B cell (primary cell): Measurements from ENCODE around the gene CEP170. TPM values are rescaled to one million over a fixed set of nuclear protein-coding genes. Genes with fewer than 3 reads are reported as not detected.
"Not testable (repeated sequence)": the region's sequence is repeated elsewhere in the genome, so short reads cannot be mapped to it uniquely, and the experiment has no call there.

Experiments used
- ATAC-seq: fragments of 200-7000 bp; cut with Tn5 transposase; one replicate; pipeline ENCODE4 v1.10.0; 2021; ENCODE audit warnings: low read depth, mild to moderate bottlenecking, moderate number of reproducible peaks, moderate library complexity
- CTCF ChIA-PET: fragments of 350-600 bp; sonication (Branson Sonifier 250); formaldehyde crosslinking; loops from one replicate; lab custom pipeline; 2021; ENCODE audit warnings: antibody characterized with exemption, inconsistent platforms; lab: Charles Lee
- POLR2A ChIA-PET: fragments of 350-600 bp; sonication (Branson Sonifier 250); formaldehyde crosslinking; loops from one replicate; lab custom pipeline; 2021; ENCODE audit warnings: antibody characterized with exemption; lab: Charles Lee
- DNase-seq: peaks from one replicate; pipeline ENCODE4 v3.0.0; 2013
- H2AFZ ChIP-seq: 2 replicates; pipeline ENCODE4 v1.6.1; 2012; ENCODE audit warnings: mild to moderate bottlenecking, low read depth, low read length; ENCODE audit not compliant: insufficient read depth, poor library complexity, severe bottlenecking
- H3K27ac ChIP-seq, 2 donors: 1 replicate in 1 of 2; 2 replicates in 1 of 2; pipeline ENCODE4 v1.5.1; 2012 to 2013; ENCODE audit warnings: low read length in 2 of 2, mild to moderate bottlenecking in 2 of 2, moderate library complexity in 1 of 2
- H3K27me3 ChIP-seq, 4 experiments: fragments of 200-600 bp in 1 of 4; sonication (generic) in 1 of 4; replicated peaks in 1 of 4; 1 replicate in 2 of 4; 2 replicates in 2 of 4; pipeline versions ENCODE4 v1.6.1 to v1.7.0; 2013 to 2016; ENCODE audit warnings: low read length in 3 of 4, mild to moderate bottlenecking in 2 of 4, mixed read lengths in 1 of 4, moderate library complexity in 1 of 4; ENCODE audit not compliant: insufficient read depth in 4 of 4, control insufficient read depth in 3 of 4; ENCODE audit errors: control extremely low read depth in 1 of 4
- H3K36me3 ChIP-seq, 2 experiments: replicated peaks in 1 of 2; 1 replicate in 1 of 2; 2 replicates in 1 of 2; pipeline versions ENCODE4 v1.6.1 to v1.7.1; 2013; ENCODE audit warnings: low read length in 1 of 2; ENCODE audit not compliant: insufficient read depth in 2 of 2, control insufficient read depth in 1 of 2; ENCODE audit errors: control extremely low read depth in 1 of 2, extremely low read depth in 1 of 2
- H3K4me1 ChIP-seq, 2 donors: fragments of 200-600 bp in 1 of 2; sonication (generic) in 1 of 2; 1 replicate in 1 of 2; 2 replicates in 1 of 2; pipeline versions ENCODE4 v1.5.1 to v1.6.1; 2013 to 2017; ENCODE audit warnings: low read length in 2 of 2; ENCODE audit not compliant: control insufficient read depth in 2 of 2, insufficient read depth in 2 of 2
- H3K4me2 ChIP-seq: replicated peaks from 2 replicates; pipeline ENCODE3; 2012; ENCODE audit warnings: mild to moderate bottlenecking, low read depth, low read length; ENCODE audit not compliant: poor library complexity, severe bottlenecking
- H3K4me3 ChIP-seq, 5 experiments: fragments of 200-600 bp in 1 of 5; sonication (generic) in 1 of 5; 1 replicate in 3 of 5; 2 replicates in 2 of 5; pipeline versions ENCODE4 v1.5.1 to v1.7.0; 2011 to 2016; ENCODE audit warnings: low read length in 4 of 5, mild to moderate bottlenecking in 4 of 5, low read depth in 2 of 5, control low read depth in 1 of 5, moderate library complexity in 1 of 5; ENCODE audit not compliant: insufficient read depth in 1 of 5; ENCODE audit errors: control extremely low read depth in 1 of 5, extremely low read depth in 1 of 5
- H3K79me2 ChIP-seq: fragments of 200-600 bp; sonication (generic); one replicate; pipeline ENCODE4 v1.6.0; 2016; ENCODE audit warnings: low read length; ENCODE audit not compliant: control insufficient read depth, insufficient read depth
- H3K9ac ChIP-seq: fragments of 200-600 bp; sonication (generic); 2 replicates; pipeline ENCODE4 v1.6.1; 2017; ENCODE audit warnings: mild to moderate bottlenecking, low read length, moderate library complexity
- H3K9me3 ChIP-seq, 3 donors: one replicate each; pipeline versions ENCODE4 v1.6.1 to v1.7.1; 2013; ENCODE audit warnings: low read length in 2 of 3; ENCODE audit not compliant: control insufficient read depth in 2 of 3, insufficient read depth in 1 of 3; ENCODE audit errors: control extremely low read depth in 1 of 3
- H4K20me1 ChIP-seq: 2 replicates; pipeline ENCODE4 v1.6.0; 2012; ENCODE audit warnings: mild to moderate bottlenecking, low read length; ENCODE audit not compliant: insufficient read depth, control insufficient read depth, poor library complexity, severe bottlenecking
- H3K27ac Mint-ChIP-seq: one replicate; pipeline ENCODE4 v1.8.0; 2021; ENCODE audit warnings: mixed read lengths
- H3K27me3 Mint-ChIP-seq: one replicate; pipeline ENCODE4 v1.8.0; 2021; ENCODE audit warnings: mixed read lengths
- H3K4me1 Mint-ChIP-seq: one replicate; pipeline ENCODE4 v1.8.0; 2021; ENCODE audit warnings: mixed read lengths
- H3K4me3 Mint-ChIP-seq: one replicate; pipeline ENCODE4 v1.8.0; 2021; ENCODE audit warnings: mixed read lengths
- H3K9me3 Mint-ChIP-seq: one replicate; pipeline ENCODE4 v1.8.0; 2022; ENCODE audit warnings: mixed read lengths; ENCODE audit not compliant: insufficient read depth
- WGBS: methylation state at CpG from one replicate; pipeline ENCODE4 v1.1.5; 2013; ENCODE audit warnings: missing lambda C conversion rate; ENCODE audit not compliant: insufficient coverage; 5-methylcytosine and 5-hydroxymethylcytosine counted together
- intact Hi-C: fragments of 100-400 bp; cut with micrococcal nuclease; formaldehyde crosslinking; loops from one replicate; pipeline ENCODE4 v1.10.0; 2022
- polyA plus RNA-seq: library from polyadenylated mRNA; depleted of rRNA; stranded (reverse); fragments of >200 nt; gene quantifications from 2 replicates; pipeline ENCODE4 v1.2.3, GENCODE V29; 2012
- total RNA-seq, 2 donors: library from RNA; stranded (reverse); fragments of 120-200 nt in 1 of 2; gene quantifications; 1 replicate in 1 of 2; 2 replicates in 1 of 2; pipeline versions ENCODE4 v1.2.3 to v1.2.4, GENCODE V29; 2013 to 2022

The CEP170 gene
- total and polyA plus RNA-seq, 2 donors (not counting 1 experiment from before 2014, with no cell fraction given), result 27.3 to 145 TPM

- H3K9me3 Mint-ChIP-seq, H3K9me3 ChIP-seq, H4K20me1 ChIP-seq, H3K27ac Mint-ChIP-seq, H3K27me3 ChIP-seq, H3K27me3 Mint-ChIP-seq, ATAC-seq, H3K4me1 ChIP-seq, H3K27ac ChIP-seq, H3K4me3 ChIP-seq, DNase-seq, H3K4me2 ChIP-seq, H3K4me3 Mint-ChIP-seq, POLR2A ChIA-PET, H3K9ac ChIP-seq, intact Hi-C loops, H3K4me1 Mint-ChIP-seq, H3K79me2 ChIP-seq, CTCF ChIA-PET, H2AFZ ChIP-seq, H3K36me3 ChIP-seq: not testable (repeated sequence)
- WGBS, result no CpG with 5 or more reads among the region's 2 CpGs
Measured at GRCh38 chr1:243173758-243174369, 81.2 kb downstream of the CEP170 start.

- H3K9me3 ChIP-seq, CTCF ChIA-PET, H3K27ac ChIP-seq, POLR2A ChIA-PET, H3K27me3 ChIP-seq, H3K4me3 ChIP-seq, H2AFZ ChIP-seq, H3K9me3 Mint-ChIP-seq, H3K4me1 ChIP-seq, H3K4me1 Mint-ChIP-seq, H3K4me2 ChIP-seq, ATAC-seq, DNase-seq, H3K79me2 ChIP-seq, H3K4me3 Mint-ChIP-seq, intact Hi-C loops, H4K20me1 ChIP-seq, H3K9ac ChIP-seq, H3K36me3 ChIP-seq, H3K27ac Mint-ChIP-seq, H3K27me3 Mint-ChIP-seq: not testable (repeated sequence)
- WGBS, result no CpG with 5 or more reads among the region's 4 CpGs
Measured at GRCh38 chr1:243164911-243165310, 90.2 kb downstream of the CEP170 start.

- H4K20me1 ChIP-seq, POLR2A ChIA-PET, intact Hi-C loops, H3K4me1 ChIP-seq, H3K4me1 Mint-ChIP-seq, H3K79me2 ChIP-seq, H3K4me3 ChIP-seq, CTCF ChIA-PET, H3K4me3 Mint-ChIP-seq, H3K9me3 Mint-ChIP-seq, H2AFZ ChIP-seq, H3K27ac ChIP-seq, H3K27me3 Mint-ChIP-seq, H3K9me3 ChIP-seq, H3K36me3 ChIP-seq, H3K27ac Mint-ChIP-seq, H3K27me3 ChIP-seq, H3K9ac ChIP-seq, ATAC-seq, H3K4me2 ChIP-seq, DNase-seq: not testable (repeated sequence)
- 97% methylated on average over 6 of the region's 7 CpGs for WGBS
Measured at GRCh38 chr1:243150906-243151305, 104.2 kb downstream of the CEP170 start.

- WGBS, result no CpG with 5 or more reads among the region's 4 CpGs
- H3K4me3 Mint-ChIP-seq, H2AFZ ChIP-seq, ATAC-seq, H4K20me1 ChIP-seq, CTCF ChIA-PET, H3K4me3 ChIP-seq, H3K27ac ChIP-seq, intact Hi-C loops, H3K36me3 ChIP-seq, H3K4me1 Mint-ChIP-seq, POLR2A ChIA-PET, H3K79me2 ChIP-seq, H3K9me3 Mint-ChIP-seq, H3K27me3 Mint-ChIP-seq, H3K27ac Mint-ChIP-seq, H3K4me2 ChIP-seq, DNase-seq, H3K9me3 ChIP-seq, H3K27me3 ChIP-seq, H3K4me1 ChIP-seq, H3K9ac ChIP-seq: not testable (repeated sequence)
Measured at GRCh38 chr1:243149120-243149519, 106.0 kb downstream of the CEP170 start.
